ENCODE measurements around the gene SFMBT1. TPM values are rescaled to one million over a fixed set of nuclear protein-coding genes. Genes with fewer than 3 reads are reported as not detected.

SFMBT1 gene
- total and polyA plus RNA-seq, 2 of the 4 experiments (the other 2 are of a cell fraction) = 1.0 to 1.8 TPM

DNA sequence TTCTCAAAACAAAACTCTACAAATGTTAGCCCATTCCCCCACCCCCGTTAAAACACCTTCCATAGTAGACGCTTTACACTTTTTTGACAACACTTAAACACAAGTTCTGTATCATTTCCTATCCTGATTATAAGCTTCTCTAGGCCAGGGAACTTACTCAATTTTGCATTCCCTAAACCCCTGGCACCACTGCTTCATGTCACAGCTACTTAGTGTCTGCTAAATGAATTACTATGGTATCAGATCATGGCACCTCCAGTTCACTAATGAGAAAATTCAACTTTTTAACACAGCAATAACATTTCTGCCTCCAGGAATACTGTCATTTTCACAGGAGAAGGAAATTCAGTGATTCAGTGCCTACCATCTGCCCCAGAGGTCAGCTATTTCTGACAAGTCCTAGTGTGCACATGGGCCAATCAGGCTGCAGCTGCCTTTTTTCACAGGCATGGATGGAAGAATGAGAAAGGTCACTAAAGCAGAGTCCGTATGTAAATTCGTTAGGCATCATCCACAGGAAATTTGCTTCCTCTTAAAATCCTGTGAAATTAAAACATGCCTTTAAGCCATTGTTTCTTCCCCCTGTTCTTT, 18.5 kb downstream of the SFMBT1 start:
- Histone ChIP-seq H2BK120ac (ENCODE audit: low read depth, low read length) (no peak overlapping the region), H3K14ac (replicated peaks; ENCODE audit: low read depth, low read length) (no peak overlapping the region), H2AFZ (replicated peaks; ENCODE audit: low read length, poor library complexity) (no peak overlapping the region), H2BK15ac (ENCODE audit: low read depth, low read length) (no peak overlapping the region), H3K36me3 (ENCODE audit: control insufficient read depth, insufficient read depth, low read length) (no peaks in the 10 kb centered on the region), H3K9me1 (ENCODE audit: insufficient read depth, low read length) (no peaks in the 10 kb centered on the region), H3K4me1 (ENCODE audit: control insufficient read depth, insufficient read depth, low read length) (no peaks in the 10 kb centered on the region), H3K23ac (ENCODE audit: low read depth, low read length) (no peak overlapping the region), H4K91ac (ENCODE audit: insufficient read depth, low read depth, low read length) (no peak overlapping the region), H3K9me3 (ENCODE audit: control insufficient read depth, insufficient read depth, low read length) (no peaks in the 10 kb centered on the region), H3K56ac (ENCODE audit: extremely low read depth, insufficient read depth, low read length) (no peak overlapping the region), H3K9ac (ENCODE audit: low read depth, low read length) (no peak overlapping the region), H3K18ac (ENCODE audit: low read depth, low read length) (no peak overlapping the region), H3K4ac (ENCODE audit: low read depth, low read length) (no peak overlapping the region), H3K4me3 (ENCODE audit: insufficient read depth, low read depth, low read length) (no peak overlapping the region), H2BK20ac (ENCODE audit: low read depth, low read length) (no peak overlapping the region), H2AK9ac (replicated peaks; ENCODE audit: low read depth, low read length, poor library complexity) (no peak overlapping the region), H4K8ac (ENCODE audit: low read depth in 2 of 2, low read length in 2 of 2) (no peak overlapping the region), H4K5ac (ENCODE audit: low read depth, low read length) (no peak overlapping the region), H3K27me3 (ENCODE audit: control insufficient read depth, insufficient read depth, low read length) (no peaks in the 10 kb centered on the region), H3K4me2 (ENCODE audit: low read depth, low read length) (no peak overlapping the region), H3K27ac (ENCODE audit: insufficient read depth, low read length) (no peak overlapping the region), H2AK5ac (ENCODE audit: low read depth, low read length) (no peak overlapping the region), H3K79me1 (ENCODE audit: low read depth in 1 of 2, low read length in 2 of 2) (peaks cover 0 to 3% of the 10 kb centered on the region in 2 experiments; a peak in 1 of 4 replicates), H4K20me1 (ENCODE audit: insufficient read depth, low read length) (no peaks in the 10 kb centered on the region), H2BK5ac (ENCODE audit: low read depth, low read length, poor library complexity, severe bottlenecking) (no peak overlapping the region)
- dilution Hi-C loops (cut with HindIII; ENCODE audit: low sequenced_read_pairs, unreplicated experiment) (no loop called here), in situ Hi-C loops (cut with MboI; ENCODE audit: low sequenced_read_pairs) (no loop called here), intact Hi-C loops (cut with micrococcal nuclease) (no loop called here)
- TF ChIP-seq SMC3 (IDR thresholded peaks at IDR 0.05; ENCODE audit: low read depth, low read length) (no peak), POLR2A (IDR thresholded peaks at IDR 0.05; ENCODE audit: low read depth, low read length) (no peak), MXI1 (IDR thresholded peaks at IDR 0.05; ENCODE audit: borderline replicate concordance, low read depth, low read length) (no peak), RFX5 (IDR thresholded peaks at IDR 0.05; ENCODE audit: low read depth, low read length) (no peak), RCOR1 (IDR thresholded peaks at IDR 0.05; ENCODE audit: insufficient replicate concordance, low read length) (no peak), FOS (IDR thresholded peaks at IDR 0.05; ENCODE audit: low read depth, low read length) (no peak), CEBPB (IDR thresholded peaks at IDR 0.05; ENCODE audit: low read depth, low read length) (no peak), NFE2L2 (IDR thresholded peaks at IDR 0.05; ENCODE audit: low read depth, low read length) (no peak), RAD21 (IDR thresholded peaks at IDR 0.05; ENCODE audit: low read length) (no peak), MAZ (IDR thresholded peaks at IDR 0.05; ENCODE audit: borderline replicate concordance, low read depth, low read length) (no peak), BHLHE40 (IDR thresholded peaks at IDR 0.05; ENCODE audit: low read depth, low read length) (no peak), MAFK (IDR thresholded peaks at IDR 0.05; ENCODE audit: low read depth, low read length) (no peak)
- TF ChIP-seq, protein P1, sequence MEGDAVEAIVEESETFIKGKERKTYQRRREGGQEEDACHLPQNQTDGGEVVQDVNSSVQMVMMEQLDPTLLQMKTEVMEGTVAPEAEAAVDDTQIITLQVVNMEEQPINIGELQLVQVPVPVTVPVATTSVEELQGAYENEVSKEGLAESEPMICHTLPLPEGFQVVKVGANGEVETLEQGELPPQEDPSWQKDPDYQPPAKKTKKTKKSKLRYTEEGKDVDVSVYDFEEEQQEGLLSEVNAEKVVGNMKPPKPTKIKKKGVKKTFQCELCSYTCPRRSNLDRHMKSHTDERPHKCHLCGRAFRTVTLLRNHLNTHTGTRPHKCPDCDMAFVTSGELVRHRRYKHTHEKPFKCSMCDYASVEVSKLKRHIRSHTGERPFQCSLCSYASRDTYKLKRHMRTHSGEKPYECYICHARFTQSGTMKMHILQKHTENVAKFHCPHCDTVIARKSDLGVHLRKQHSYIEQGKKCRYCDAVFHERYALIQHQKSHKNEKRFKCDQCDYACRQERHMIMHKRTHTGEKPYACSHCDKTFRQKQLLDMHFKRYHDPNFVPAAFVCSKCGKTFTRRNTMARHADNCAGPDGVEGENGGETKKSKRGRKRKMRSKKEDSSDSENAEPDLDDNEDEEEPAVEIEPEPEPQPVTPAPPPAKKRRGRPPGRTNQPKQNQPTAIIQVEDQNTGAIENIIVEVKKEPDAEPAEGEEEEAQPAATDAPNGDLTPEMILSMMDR (conservative IDR thresholded peaks at IDR 0.05; ENCODE audit: low read depth, low read length) = no peak
- TF ChIP-seq, protein P2, sequence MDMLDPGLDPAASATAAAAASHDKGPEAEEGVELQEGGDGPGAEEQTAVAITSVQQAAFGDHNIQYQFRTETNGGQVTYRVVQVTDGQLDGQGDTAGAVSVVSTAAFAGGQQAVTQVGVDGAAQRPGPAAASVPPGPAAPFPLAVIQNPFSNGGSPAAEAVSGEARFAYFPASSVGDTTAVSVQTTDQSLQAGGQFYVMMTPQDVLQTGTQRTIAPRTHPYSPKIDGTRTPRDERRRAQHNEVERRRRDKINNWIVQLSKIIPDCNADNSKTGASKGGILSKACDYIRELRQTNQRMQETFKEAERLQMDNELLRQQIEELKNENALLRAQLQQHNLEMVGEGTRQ (IDR thresholded peaks at IDR 0.05; ENCODE audit: low read depth, low read length) = no peak
- TF ChIP-seq, protein P3, sequence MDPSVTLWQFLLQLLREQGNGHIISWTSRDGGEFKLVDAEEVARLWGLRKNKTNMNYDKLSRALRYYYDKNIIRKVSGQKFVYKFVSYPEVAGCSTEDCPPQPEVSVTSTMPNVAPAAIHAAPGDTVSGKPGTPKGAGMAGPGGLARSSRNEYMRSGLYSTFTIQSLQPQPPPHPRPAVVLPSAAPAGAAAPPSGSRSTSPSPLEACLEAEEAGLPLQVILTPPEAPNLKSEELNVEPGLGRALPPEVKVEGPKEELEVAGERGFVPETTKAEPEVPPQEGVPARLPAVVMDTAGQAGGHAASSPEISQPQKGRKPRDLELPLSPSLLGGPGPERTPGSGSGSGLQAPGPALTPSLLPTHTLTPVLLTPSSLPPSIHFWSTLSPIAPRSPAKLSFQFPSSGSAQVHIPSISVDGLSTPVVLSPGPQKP (IDR thresholded peaks at IDR 0.05; ENCODE audit: borderline replicate concordance, low read depth, low read length) = no peak
- POLR2A ChIA-PET (ENCODE audit: unreplicated experiment) = no interaction called here
- no peak for ATAC-seq (ENCODE audit: low read depth)
- no TSS peak for BruUV-seq (replicated peaks)
- CTCF ChIA-PET = no interaction called here
- DNase-seq = no peak
- 86 to 100% methylated on average over 2 of the region's 4 CpGs for WGBS, 2 experiments (ENCODE audit: extremely low coverage in 2 of 2, insufficient read length in 1 of 2)

Measured in IMR-90 (cell line).